ENCODE measurements around the gene SPHKAP.
"Not testable (repeated sequence)": the region's sequence is repeated elsewhere in the genome, so short reads cannot be mapped to it uniquely, and the experiment has no call there.

Gene SPHKAP, protein sequence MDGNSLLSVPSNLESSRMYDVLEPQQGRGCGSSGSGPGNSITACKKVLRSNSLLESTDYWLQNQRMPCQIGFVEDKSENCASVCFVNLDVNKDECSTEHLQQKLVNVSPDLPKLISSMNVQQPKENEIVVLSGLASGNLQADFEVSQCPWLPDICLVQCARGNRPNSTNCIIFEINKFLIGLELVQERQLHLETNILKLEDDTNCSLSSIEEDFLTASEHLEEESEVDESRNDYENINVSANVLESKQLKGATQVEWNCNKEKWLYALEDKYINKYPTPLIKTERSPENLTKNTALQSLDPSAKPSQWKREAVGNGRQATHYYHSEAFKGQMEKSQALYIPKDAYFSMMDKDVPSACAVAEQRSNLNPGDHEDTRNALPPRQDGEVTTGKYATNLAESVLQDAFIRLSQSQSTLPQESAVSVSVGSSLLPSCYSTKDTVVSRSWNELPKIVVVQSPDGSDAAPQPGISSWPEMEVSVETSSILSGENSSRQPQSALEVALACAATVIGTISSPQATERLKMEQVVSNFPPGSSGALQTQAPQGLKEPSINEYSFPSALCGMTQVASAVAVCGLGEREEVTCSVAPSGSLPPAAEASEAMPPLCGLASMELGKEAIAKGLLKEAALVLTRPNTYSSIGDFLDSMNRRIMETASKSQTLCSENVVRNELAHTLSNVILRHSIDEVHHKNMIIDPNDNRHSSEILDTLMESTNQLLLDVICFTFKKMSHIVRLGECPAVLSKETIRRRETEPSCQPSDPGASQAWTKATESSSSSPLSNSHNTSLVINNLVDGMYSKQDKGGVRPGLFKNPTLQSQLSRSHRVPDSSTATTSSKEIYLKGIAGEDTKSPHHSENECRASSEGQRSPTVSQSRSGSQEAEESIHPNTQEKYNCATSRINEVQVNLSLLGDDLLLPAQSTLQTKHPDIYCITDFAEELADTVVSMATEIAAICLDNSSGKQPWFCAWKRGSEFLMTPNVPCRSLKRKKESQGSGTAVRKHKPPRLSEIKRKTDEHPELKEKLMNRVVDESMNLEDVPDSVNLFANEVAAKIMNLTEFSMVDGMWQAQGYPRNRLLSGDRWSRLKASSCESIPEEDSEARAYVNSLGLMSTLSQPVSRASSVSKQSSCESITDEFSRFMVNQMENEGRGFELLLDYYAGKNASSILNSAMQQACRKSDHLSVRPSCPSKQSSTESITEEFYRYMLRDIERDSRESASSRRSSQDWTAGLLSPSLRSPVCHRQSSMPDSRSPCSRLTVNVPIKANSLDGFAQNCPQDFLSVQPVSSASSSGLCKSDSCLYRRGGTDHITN (N-terminal part only)

DNA sequence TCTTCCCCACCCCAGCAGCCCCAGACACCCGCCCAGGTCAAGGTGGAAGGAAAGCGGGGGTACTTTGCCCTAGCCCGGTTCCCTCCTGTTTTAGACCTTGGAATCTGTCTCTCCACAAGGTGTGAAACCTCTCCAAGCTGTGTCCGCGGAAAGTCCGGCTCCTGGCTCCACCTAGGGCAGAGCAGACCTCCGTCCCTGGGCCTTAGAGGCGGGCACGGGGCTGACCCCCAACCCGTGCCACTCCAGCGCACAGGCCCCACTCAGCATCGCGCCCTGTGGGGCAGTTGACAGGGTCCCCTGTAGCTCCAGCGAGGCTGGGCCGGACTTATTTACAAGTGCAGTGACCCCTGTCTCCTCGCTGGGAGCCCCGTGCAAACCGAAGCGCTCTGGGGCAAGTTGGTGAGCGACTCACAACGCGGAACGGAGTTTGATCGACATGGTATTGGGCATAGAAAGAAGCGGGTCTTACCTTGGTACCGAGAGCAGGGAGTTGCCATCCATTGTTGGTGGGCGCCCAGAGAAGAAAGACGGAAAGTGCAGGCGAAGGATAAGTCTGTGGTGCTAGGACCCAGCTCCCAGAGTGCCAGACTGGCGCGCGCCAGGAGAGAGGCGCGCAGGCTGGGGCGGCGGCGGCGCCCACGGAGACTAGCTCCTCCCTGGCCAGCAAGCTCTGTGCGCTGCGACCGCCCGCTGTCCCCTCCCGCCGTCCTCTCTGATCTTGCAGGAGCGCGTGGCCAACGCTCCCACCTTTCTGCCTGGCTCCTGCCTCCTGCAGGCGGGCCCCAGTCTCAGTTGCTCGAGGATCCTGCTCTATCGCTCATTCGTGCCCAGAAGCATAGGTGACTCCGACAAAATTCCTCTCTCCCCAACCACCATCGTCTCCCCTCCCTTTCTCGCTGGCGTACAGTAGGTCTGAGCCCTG lies at the start of gene SPHKAP:
TSS of gene SPHKAP (minus strand) at position 590 of the 922 bp plus-strand sequence. CDS start at position 501, 89 bp downstream.
- DNase-seq (ENCODE audit: low read depth in 1 of 2, low spot score in 1 of 2): no peak

DNA sequence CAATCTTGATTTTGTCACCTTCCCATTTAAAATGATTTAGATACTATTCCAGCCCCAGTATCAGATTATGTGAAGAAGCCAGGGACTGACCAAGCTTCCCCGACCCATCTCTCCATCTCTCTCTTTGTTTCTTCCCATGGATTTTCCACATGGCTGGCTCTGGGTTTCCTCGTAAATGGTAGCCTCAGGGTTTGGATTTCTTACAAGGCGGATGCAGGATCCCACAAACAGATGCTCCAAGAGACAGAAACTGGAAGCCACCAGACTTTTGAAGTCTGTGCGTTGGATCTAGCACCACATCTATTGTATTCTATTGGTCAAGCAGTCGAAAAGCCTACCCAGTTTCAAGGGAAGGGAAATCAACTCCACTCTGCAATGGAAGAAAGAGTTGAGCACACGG lies 46.0 kb upstream of the SPHKAP start:
- DNase-seq (ENCODE audit: low read depth in 1 of 2, low spot score in 1 of 2): no peak

DNA sequence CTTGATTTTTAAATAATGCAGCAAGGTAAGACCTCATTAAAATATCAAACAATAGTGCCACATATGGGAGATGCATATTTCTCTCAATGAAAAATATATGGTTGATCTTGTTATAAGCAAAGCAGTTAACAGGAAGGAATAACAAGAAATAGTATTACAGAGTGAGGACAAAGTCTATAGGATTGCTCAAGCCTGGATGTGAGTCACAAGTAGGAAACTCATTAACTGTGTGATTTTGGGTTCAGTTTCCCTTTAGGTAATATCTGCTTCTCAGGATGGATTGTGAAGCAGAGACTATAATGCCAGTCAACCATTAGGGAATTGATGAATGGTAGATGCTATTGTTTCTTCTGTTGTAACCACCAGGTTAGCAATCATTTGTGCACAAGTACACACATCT lies 42.9 kb upstream of the SPHKAP start:
- DNase-seq (ENCODE audit: low read depth in 1 of 2, low spot score in 1 of 2): no peak

DNA sequence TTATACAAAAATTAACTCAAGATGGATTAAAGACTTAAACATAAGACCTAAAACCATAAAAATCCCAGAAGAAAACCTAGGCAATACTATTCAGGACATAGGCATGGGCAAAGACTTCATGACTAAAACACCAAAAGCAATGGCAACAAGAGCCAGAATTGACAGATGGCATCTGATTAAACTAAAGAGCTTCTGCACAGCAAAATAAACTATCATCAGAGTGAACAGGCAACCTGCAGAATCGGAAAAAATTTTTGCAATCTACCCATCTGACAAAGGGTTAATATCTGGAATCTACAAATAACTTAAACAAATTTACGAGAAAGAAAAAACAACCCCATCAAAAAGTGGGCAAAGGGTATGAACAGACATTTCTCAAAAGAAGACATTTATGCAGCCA lies 37.1 kb upstream of the SPHKAP start:
- DNase-seq (ENCODE audit: low read depth in 1 of 2, low spot score in 1 of 2): not testable (repeated sequence)

DNA sequence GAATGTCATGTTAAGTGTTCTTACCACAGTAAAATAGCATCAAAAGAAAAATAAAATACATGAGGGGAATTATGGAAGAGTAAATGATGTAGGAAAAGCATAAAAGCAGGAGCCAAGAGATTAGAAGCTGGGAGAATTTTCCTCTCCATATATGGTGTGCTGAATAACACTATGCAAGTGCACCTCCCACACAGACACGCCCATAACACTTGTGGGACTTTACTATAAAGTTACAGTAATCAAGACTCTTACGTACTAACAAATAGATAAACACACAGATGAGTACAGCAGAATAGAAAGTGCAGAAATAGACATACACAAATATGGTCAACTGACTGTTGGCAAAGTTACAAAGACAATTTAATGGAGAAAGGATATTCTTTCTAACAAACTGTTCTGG lies 16.0 kb upstream of the SPHKAP start:
- DNase-seq (ENCODE audit: low read depth in 1 of 2, low spot score in 1 of 2): no peak

DNA sequence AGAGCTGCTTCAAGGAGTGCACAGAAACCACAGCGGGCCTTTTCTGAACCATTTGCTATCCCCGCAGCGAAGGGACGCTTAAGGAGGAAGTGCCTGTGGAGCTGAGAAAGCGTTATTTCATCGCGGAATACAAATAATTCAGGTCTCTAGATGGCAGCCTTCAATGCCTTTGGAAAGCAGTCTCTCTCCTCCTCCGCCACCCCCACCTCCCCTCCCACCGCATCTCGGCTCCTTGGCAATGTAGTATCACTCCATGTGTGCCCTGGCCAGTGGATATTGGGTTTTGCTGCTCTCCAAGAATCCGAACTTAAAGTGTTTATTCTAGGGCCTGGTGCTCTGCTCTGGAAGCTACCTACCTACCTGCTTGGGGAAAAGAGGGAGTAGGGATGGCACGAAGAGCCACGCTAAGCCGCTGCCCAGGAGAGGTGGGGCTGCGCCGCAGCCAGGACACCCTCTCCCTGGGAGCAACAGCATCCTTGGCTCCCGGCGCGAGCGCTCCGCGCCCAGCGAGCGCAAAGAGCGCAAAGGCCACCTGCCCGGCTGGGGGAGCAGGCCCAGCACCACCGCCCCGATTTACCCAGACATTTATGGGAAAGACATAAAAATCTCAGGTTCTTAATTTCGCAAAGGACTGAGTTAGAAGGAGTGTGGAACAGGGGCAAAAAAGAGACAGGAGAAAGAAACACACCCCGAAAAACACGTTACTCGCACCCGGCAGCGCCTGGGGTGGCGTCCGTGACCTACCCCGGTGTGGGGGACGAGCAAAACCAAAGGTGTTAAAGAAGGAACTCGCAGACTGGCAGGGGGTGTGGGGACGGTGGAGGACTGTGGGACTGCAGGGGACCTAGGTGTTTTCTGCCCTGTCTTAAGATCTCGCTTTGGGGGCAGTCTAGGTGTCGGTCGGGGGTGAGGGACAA lies 1.0 kb downstream of the SPHKAP start:
- DNase-seq (ENCODE audit: low read depth in 1 of 2, low spot score in 1 of 2): no peak

DNA sequence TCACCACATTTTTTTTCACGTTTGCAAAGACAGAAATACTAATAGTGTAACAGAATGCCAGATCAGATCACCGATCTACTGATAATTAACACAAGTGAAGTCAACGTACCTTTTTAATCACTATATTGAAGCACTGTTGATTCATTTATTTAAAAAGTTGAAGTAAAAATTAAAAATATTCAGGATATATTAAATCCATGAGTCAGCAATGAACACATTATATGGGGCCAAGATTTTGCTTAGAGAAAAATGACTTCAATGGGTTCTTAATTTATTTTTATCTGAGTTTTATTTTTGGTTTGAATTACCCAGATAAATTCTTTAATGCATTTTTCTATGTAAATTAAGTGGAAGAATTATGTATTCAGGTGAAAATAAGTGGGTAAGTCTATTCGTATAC lies 14.2 kb downstream of the SPHKAP start:
- no peak for DNase-seq (ENCODE audit: low read depth in 1 of 2, low spot score in 1 of 2)

DNA sequence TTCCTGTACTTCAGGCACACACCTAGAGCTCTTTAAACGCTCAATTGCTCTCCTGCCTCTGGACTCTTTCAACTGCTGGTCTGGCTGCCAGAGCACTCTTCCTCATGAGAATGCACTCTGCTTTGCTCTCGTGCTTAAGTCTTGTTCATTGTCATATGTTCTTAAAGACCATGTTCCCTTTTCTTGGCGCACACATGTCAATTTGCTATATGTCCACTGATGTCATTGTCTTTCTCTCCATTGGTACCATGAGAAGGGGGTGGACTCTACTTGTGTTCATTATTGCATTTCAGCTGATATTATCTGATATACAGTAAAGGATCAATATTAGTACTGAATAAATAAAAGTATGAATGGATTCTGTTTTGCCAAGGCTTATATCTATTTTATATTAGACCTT lies 16.8 kb downstream of the SPHKAP start:
- DNase-seq (ENCODE audit: low read depth in 1 of 2, low spot score in 1 of 2): no peak

DNA sequence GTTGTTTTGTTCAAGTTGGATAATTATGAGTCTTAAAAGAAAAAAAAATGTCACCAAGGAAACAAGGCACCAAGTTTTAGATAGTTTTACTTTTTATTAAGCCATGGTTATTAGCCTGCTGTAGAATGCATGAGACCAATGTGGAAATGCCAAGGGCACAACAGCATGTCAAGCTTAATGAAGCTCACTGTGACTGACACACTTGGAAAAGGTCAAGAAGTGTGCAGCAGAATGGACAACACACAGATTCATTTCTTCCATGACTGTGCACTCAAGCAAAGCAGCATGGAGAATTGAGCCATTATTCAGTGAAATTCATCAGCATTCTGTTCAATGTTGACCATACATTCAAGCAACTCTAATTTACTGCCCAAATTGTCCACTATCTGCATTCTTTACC lies 23.6 kb downstream of the SPHKAP start:
- no peak for DNase-seq (ENCODE audit: low read depth in 1 of 2, low spot score in 1 of 2)

DNA sequence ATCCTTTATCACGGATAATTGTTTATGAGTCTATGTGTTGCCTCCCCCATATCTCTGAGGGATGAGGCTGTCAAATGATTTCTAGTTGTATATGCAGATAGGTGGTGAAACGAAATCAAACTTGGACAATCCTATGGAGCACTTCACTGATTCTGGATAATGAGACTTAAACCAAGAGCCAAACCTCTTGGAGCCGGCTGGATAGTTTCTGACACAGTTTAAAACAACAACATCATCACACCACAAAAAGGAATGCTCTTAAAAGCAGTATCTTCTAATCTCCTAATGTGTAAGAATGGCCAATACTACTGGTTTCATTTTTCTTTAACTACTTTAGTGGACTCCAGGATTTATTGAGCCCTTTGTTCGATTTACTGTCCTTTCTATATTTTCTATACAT lies 36.5 kb downstream of the SPHKAP start:
- no peak for DNase-seq (ENCODE audit: low read depth in 1 of 2, low spot score in 1 of 2)

DNA sequence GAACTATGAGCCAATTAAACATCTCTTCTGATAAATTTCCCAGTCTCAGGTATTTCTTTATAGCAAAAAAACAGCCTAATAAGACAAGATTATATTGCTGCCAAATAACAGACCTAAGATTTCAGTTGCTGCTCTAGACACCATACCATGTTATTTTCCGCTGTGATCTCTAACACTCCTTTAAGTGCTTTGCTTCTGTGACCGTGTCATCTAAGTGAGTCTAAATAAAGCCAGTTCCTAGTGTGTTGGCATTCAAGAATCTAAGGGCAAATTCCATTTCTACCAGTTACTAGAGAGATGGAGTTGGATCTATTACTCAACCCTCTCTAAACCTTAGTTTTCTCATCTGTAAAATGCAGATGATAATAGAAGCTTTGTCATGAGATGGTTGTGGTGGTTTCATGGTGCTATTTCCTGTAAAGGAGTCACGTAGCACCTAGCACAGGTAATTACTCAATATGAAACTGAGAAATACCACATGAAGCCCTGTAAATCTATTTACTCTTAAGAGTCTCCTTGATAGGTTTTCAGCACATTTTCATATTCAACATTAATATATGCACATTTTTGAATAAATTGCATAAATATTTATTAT lies 40.5 kb downstream of the SPHKAP start:
- no peak for DNase-seq (ENCODE audit: low read depth in 1 of 2, low spot score in 1 of 2)

DNA sequence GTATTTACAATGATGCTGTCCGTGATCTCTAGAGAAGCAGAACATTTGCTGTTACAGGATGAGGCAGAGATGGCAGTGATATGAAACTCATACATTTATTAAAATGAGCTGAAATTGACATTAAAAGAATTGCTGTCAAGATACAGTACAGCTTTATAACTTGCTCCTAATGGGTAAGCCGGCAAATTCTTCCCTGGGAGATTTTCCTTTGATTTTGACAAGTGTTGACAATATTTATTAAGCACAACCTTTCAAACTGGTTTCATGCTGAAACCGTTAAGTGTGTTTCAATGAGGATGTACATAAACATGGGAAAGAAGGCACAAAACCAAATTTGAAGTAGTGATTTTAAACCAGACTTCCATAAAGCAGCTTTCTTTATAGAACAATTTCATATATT lies 45.5 kb downstream of the SPHKAP start:
- DNase-seq (ENCODE audit: low read depth in 1 of 2, low spot score in 1 of 2): no peak

DNA sequence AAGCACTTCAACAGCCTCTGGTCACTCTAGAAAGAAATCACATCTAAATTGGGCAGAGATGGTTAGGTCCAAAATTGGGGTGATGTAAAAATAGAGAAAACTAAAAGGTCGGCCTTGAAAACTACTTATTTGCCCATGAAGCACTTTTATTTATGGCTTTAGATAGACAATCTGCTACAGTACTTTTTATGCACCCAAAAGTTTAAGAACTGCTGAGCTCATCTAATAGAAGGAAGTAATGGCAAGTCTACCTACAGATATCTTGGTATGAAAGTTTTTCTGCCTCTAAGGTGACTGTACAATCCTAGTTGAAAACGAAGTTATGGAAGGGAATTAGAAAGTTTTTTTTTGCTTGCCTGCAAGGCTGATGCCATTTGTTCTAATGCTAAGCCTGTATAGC lies 46.2 kb downstream of the SPHKAP start:
- DNase-seq (ENCODE audit: low read depth in 1 of 2, low spot score in 1 of 2): no peak

DNA sequence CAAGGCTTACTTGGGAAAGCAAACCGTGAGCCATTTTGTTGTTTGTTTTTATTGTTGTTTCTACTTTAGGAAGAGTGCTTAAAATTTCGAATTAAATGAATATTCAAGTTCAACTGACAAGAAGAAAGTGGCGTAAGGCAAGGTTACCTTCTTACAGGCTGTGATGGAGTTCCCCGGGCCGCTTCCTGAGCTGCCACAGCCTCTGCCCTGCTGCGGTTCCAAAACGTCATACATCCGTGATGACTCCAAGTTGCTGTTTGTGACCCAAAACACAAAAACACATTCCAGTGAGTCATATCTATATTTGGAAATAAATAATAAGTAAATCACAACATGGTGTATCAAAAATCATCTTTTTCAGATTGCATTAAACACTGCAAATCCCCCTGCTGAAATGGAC lies 49.7 kb downstream of the SPHKAP start:
- DNase-seq (ENCODE audit: low read depth in 1 of 2, low spot score in 1 of 2): no peak

DNA sequence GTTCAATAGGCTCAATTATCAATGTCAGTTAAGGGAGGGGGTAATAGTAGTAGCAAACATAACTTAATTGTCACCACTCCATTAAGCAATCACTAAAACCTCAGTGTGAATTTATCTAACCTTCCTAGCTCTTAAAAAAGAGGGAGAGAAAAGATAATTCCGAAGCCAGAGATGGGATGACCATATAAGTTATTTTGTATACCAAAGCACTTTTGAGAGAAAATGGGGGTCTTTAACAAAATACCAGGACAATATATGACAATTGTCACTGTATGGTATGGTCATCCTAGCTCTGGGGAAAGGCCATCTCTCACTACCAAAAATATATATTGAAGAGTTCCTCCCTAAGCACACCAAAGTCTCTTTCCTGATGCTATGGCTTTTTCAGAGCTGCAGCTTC lies 55.1 kb downstream of the SPHKAP start:
- no peak for DNase-seq (ENCODE audit: low read depth in 1 of 2, low spot score in 1 of 2)

DNA sequence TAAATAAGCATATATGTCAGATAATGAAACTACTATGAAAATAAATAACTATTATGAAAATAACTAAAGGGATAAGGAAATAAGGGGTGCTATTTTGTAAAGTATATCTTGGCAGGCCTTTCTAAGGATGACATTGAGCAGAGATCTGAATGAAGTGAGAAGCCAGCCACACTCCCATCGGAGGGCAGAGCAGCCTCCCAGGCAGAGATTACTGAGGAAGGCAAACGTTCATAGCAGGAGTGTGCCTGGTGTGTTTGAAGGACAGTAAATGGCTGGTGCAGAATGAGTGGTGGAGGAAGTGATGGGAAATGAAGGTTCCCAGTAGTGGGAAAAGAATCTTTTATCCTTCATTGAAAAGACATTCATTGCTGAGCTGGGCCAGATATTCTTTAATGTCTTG lies 62.5 kb downstream of the SPHKAP start:
- DNase-seq (ENCODE audit: low read depth in 1 of 2, low spot score in 1 of 2): no peak

DNA sequence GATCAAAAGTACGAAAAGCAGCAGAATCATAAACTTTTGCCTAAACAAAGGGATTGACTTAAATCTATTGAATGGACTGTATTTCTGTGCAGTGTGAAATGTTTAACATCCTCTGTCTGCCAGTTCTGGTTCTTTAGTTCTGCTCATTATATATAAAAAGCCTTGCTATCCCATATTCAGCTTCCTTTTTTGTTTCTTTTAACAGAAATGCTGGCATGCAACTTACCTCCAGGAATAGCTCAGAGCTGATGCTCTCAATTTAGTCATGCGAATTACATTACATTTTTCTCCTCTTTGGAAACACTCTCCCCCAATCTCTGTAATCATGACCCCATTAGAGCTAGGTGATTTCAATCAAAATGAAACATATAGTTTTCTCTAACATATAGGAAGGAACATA lies 73.6 kb downstream of the SPHKAP start:
- DNase-seq (ENCODE audit: low read depth in 1 of 2, low spot score in 1 of 2): no peak

DNA sequence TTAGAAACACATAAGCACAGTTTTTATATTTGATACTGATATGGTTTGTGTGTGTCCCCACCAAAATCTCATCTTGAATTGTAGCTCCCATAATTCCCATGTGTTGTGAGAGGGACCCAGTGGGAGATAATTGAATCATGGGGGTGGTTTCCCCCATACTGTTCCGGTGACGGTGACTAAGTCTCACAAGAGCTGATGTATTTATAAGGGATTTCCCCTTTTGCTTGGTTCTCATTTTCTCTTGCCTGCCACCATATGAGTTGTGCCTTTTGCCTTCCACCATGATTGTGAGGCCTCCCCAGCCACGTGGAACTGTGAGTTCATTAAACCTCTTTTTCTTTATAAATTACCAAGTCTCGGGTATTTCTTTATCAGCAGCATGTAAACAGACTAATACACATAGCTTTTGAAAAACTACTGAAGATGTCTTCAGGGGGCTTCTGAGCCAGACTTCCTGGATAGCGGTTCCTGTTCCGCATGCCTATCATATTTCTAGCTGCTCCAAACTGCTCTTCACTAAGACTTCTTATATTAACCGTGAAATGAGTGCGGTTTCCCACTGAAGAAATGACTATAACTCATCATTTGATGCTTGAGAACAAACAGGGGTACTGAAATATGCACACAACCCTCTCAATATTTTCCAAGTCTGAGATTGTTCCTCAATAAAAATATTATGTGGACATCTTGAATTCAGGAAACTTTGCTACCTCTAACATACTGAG lies 75.8 kb downstream of the SPHKAP start:
- no peak for DNase-seq (ENCODE audit: low read depth in 1 of 2, low spot score in 1 of 2)

All from stimulated activated CD4-positive, alpha-beta T cell treated with anti-CD3 and anti-CD28 coated beads, Interleukin-15, amount 100 ng/mL, for 1 hour (primary cell).